ENCODE data around the gene HTT. TPM values are rescaled to one million over a fixed set of nuclear protein-coding genes. Genes with fewer than 3 reads are reported as not detected.

Gene HTT
- total RNA-seq, 1 donor from 2014 or later: 38.5 TPM

DNA sequence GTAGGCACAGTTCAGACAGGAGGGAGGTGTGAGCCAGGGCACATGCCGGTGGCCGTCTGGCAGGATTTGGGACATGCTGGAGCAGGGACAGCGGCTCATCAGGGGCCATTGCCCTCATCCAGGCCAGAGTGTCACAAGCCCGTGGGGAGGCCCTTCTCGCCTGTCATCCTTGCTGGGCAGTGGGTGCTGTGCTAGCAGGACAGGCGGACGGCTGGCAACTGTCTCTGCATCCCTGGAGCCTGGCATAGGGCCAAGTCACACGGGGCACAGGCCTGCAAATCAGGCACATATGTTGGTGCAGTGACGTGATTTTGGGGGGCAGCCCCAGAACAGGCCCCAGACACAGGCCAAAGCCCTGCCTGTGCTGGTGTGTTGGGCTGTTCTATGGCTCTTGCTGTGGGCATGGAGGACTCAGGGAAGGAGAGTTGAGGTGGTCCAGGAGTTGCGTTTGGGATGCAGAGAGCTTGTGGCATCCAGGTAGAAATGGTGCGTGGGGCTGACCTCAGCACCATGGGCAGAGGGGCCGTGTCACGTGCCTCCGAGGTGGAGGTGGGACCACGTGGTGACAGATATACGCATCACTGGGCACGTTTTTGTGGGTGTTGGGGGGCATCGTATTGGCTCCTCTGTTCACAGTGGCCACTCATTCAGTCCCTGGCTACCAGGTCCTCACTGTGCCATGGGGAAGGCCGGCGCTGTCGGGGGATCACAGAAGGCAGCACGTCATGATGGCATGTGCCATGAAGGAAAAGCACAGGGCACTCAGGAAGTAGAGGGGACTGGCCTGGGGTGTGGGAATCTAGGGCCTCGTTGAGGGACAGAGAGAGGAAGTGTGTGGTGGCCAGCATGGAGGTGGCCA is 159.9 kb downstream of the HTT start:
- DNase-seq (ENCODE audit: low spot score): no peak
- Mint-ChIP-seq H3K9me3 (ENCODE audit: low read depth) (no peaks in the 10 kb centered on the region), H3K27me3 (ENCODE audit: low read depth) (no peaks in the 10 kb centered on the region), H3K4me3 (ENCODE audit: unreplicated experiment) (no peak overlapping the region), H3K36me3 (ENCODE audit: low read depth) (peaks cover 26% of the 10 kb centered on the region), H3K4me1 (ENCODE audit: low read depth) (peaks cover 5% of the 10 kb centered on the region), H3K27ac (ENCODE audit: unreplicated experiment) (peak overlapping the region; percentile 37)
- TF ChIP-seq, protein P1, sequence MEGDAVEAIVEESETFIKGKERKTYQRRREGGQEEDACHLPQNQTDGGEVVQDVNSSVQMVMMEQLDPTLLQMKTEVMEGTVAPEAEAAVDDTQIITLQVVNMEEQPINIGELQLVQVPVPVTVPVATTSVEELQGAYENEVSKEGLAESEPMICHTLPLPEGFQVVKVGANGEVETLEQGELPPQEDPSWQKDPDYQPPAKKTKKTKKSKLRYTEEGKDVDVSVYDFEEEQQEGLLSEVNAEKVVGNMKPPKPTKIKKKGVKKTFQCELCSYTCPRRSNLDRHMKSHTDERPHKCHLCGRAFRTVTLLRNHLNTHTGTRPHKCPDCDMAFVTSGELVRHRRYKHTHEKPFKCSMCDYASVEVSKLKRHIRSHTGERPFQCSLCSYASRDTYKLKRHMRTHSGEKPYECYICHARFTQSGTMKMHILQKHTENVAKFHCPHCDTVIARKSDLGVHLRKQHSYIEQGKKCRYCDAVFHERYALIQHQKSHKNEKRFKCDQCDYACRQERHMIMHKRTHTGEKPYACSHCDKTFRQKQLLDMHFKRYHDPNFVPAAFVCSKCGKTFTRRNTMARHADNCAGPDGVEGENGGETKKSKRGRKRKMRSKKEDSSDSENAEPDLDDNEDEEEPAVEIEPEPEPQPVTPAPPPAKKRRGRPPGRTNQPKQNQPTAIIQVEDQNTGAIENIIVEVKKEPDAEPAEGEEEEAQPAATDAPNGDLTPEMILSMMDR (IDR thresholded peaks at IDR 0.05): peak; percentile 5

DNA sequence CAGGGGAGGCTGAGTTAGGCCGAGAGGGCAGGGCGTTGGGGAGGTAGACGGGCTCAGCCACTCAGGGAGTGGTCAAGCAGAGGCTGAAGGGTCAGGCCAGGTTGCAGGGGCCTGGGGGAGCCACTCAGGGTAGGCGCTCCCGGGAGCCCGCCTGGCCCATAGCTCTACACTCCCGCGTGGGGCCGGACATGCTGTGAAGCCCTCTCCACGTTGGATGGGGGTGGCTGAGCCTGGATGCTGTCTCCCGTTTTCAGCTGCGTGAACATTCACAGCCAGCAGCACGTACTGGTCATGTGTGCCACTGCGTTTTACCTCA is 160.5 kb downstream of the HTT start:
- H3K27ac Mint-ChIP-seq (ENCODE audit: unreplicated experiment): no peak overlapping the region
- DNase-seq (ENCODE audit: low spot score): no peak
- H3K9me3 Mint-ChIP-seq (ENCODE audit: low read depth): no peaks in the 10 kb centered on the region
- H3K4me3 Mint-ChIP-seq (ENCODE audit: unreplicated experiment): no peak overlapping the region
- H3K4me1 Mint-ChIP-seq (ENCODE audit: low read depth): peaks cover 5% of the 10 kb centered on the region
- H3K36me3 Mint-ChIP-seq (ENCODE audit: low read depth): peaks cover 22% of the 10 kb centered on the region
- TF ChIP-seq, protein P1 (IDR thresholded peaks at IDR 0.05): no peak
- no peaks in the 10 kb centered on the region for H3K27me3 Mint-ChIP-seq (ENCODE audit: low read depth)

DNA sequence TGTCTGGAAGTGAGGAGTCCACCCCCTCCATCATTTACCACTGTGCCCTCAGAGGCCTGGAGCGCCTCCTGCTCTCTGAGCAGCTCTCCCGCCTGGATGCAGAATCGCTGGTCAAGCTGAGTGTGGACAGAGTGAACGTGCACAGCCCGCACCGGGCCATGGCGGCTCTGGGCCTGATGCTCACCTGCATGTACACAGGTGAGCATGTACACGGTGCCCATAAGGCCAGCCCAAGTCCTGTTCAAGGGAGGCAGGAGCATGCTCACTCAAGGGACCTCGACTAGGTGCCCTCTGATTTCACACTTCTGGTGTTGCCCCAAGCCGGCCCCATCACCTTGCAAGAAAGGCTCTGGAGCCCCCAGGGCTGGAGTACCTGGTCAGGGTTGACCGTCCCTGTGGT is 161.1 kb downstream of the HTT start:
- peaks cover 23% of the 10 kb centered on the region for H3K36me3 Mint-ChIP-seq (ENCODE audit: low read depth)
- no peak overlapping the region for H3K27ac Mint-ChIP-seq (ENCODE audit: unreplicated experiment)
- no peaks in the 10 kb centered on the region for H3K9me3 Mint-ChIP-seq (ENCODE audit: low read depth)
- TF ChIP-seq, protein P1 (IDR thresholded peaks at IDR 0.05): no peak
- H3K27me3 Mint-ChIP-seq (ENCODE audit: low read depth): no peaks in the 10 kb centered on the region
- H3K4me3 Mint-ChIP-seq (ENCODE audit: unreplicated experiment): no peak overlapping the region
- DNase-seq (ENCODE audit: low spot score): no peak
- peaks cover 5% of the 10 kb centered on the region for H3K4me1 Mint-ChIP-seq (ENCODE audit: low read depth)

DNA sequence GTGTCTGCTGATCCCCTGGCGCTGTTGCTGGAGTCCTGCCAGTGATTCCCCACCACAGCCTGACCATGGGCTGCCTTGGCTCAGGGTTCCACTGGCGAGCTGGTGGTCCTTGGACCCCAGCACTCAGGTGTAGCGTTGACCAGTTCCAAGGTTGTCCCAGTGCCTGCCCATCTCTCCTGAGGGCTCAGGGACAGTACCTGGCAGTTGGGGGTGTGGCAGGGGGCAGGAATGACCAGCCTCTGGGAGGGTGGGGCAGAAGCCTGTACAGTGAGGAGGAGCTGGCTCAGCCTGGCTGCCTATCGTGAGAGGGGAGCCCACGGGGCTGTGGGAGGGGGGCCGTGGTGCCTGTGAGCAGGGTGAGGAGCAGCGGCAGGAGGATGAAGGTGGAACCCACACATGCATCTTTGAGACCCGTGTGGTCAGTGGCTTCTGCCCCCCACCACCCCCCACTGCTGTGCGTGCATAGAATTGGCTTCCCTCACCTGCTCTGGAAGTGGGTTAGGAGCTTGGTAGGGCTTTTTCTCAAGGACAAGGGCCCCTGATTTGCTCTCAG is 161.9 kb downstream of the HTT start:
- TF ChIP-seq, protein P1 (IDR thresholded peaks at IDR 0.05): no peak
- DNase-seq (ENCODE audit: low spot score): no peak
- peaks cover 5% of the 10 kb centered on the region for H3K4me1 Mint-ChIP-seq (ENCODE audit: low read depth)
- no peaks in the 10 kb centered on the region for H3K9me3 Mint-ChIP-seq (ENCODE audit: low read depth)
- H3K27ac Mint-ChIP-seq (ENCODE audit: unreplicated experiment): no peak overlapping the region
- peaks cover 23% of the 10 kb centered on the region for H3K36me3 Mint-ChIP-seq (ENCODE audit: low read depth)
- H3K27me3 Mint-ChIP-seq (ENCODE audit: low read depth): no peaks in the 10 kb centered on the region
- H3K4me3 Mint-ChIP-seq (ENCODE audit: unreplicated experiment): no peak overlapping the region

DNA sequence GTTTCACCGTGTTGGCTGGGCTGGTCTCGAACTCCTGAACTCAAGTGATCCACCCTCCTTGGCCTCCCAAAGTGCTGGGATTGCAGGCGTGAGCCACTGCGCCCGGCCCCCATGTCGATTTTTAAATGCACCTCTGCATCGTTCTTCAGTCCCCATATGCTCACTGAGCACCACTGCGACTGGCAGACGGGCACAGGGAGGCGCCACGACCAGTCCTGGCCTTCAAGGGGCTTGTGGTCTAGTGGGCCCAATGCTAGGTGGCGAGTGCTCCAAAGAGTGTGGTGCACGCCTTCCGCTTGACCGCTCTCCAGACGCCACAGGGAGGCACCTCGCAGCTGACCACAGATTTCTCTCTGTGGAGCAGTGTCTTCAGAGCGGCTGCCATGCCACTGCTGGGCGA is 162.8 kb downstream of the HTT start:
- Mint-ChIP-seq H3K36me3 (ENCODE audit: low read depth) (peaks cover 22% of the 10 kb centered on the region), H3K27ac (ENCODE audit: unreplicated experiment) (no peak overlapping the region), H3K4me3 (ENCODE audit: unreplicated experiment) (no peak overlapping the region), H3K9me3 (ENCODE audit: low read depth) (no peaks in the 10 kb centered on the region), H3K27me3 (ENCODE audit: low read depth) (no peaks in the 10 kb centered on the region), H3K4me1 (ENCODE audit: low read depth) (peaks cover 5% of the 10 kb centered on the region)
- TF ChIP-seq, protein P1 (IDR thresholded peaks at IDR 0.05): no peak
- DNase-seq (ENCODE audit: low spot score): no peak

Measured in chondrocyte (in vitro differentiated cells).